ENCODE data around the gene CCDC159.

GRCh38 chr19:11337080-11337479, 9.2 kb upstream of the CCDC159 start:
- TF ChIP-seq, protein P1, sequence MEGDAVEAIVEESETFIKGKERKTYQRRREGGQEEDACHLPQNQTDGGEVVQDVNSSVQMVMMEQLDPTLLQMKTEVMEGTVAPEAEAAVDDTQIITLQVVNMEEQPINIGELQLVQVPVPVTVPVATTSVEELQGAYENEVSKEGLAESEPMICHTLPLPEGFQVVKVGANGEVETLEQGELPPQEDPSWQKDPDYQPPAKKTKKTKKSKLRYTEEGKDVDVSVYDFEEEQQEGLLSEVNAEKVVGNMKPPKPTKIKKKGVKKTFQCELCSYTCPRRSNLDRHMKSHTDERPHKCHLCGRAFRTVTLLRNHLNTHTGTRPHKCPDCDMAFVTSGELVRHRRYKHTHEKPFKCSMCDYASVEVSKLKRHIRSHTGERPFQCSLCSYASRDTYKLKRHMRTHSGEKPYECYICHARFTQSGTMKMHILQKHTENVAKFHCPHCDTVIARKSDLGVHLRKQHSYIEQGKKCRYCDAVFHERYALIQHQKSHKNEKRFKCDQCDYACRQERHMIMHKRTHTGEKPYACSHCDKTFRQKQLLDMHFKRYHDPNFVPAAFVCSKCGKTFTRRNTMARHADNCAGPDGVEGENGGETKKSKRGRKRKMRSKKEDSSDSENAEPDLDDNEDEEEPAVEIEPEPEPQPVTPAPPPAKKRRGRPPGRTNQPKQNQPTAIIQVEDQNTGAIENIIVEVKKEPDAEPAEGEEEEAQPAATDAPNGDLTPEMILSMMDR (IDR thresholded peaks at IDR 0.05 in 4 of 5, conservative IDR thresholded peaks at IDR 0.05 in 1 of 5): no peak
- no peak for TF ChIP-seq POLR2A (IDR thresholded peaks at IDR 0.05)
